Measurements from ENCODE around the gene PADI4.
A peak's percentile ranks its signal among the peaks of the same experiment; 100 is the strongest.

PADI4 gene

GRCh38 chr1:17282836-17283235 lies 25.2 kb upstream of the PADI4 start:
- no peak for DNase-seq (ENCODE audit: low read depth)

GRCh38 chr1:17286646-17287045 lies 21.4 kb upstream of the PADI4 start:
- no peak for DNase-seq (ENCODE audit: low read depth)

GRCh38 chr1:17287130-17287776 lies 20.7 kb upstream of the PADI4 start:
- peak; percentile 94 for DNase-seq (ENCODE audit: low read depth)

GRCh38 chr1:17289721-17290120 lies 18.3 kb upstream of the PADI4 start:
- peak; percentile 78 for DNase-seq (ENCODE audit: low read depth)

- DNase-seq (ENCODE audit: low read depth), result no peak
Measured at GRCh38 chr1:17290553-17290952, 17.4 kb upstream of the PADI4 start.

- no peak for DNase-seq (ENCODE audit: low read depth)
Measured at GRCh38 chr1:17292299-17293160, 15.5 kb upstream of the PADI4 start.

GRCh38 chr1:17293681-17294425 lies 14.1 kb upstream of the PADI4 start:
- no peak for DNase-seq (ENCODE audit: low read depth)

GRCh38 chr1:17295292-17295691 lies 12.7 kb upstream of the PADI4 start:
- DNase-seq (ENCODE audit: low read depth), result no peak

GRCh38 chr1:17296086-17296485 lies 11.9 kb upstream of the PADI4 start:
- DNase-seq (ENCODE audit: low read depth), result no peak

GRCh38 chr1:17297991-17298390 lies 10.0 kb upstream of the PADI4 start:
- DNase-seq (ENCODE audit: low read depth), result no peak

GRCh38 chr1:17301767-17302166 lies 6.2 kb upstream of the PADI4 start:
- DNase-seq (ENCODE audit: low read depth), result no peak

- DNase-seq (ENCODE audit: low read depth), result no peak
Measured at GRCh38 chr1:17304151-17304825, 3.7 kb upstream of the PADI4 start.

GRCh38 chr1:17304826-17305175 lies 3.2 kb upstream of the PADI4 start:
- DNase-seq (ENCODE audit: low read depth), result no peak

- DNase-seq (ENCODE audit: low read depth), result no peak
Measured at GRCh38 chr1:17305576-17306095, 2.4 kb upstream of the PADI4 start.

- DNase-seq (ENCODE audit: low read depth), result peak; percentile 11
Measured at GRCh38 chr1:17306407-17306806, 1.6 kb upstream of the PADI4 start.

- DNase-seq (ENCODE audit: low read depth), result no peak
Measured at GRCh38 chr1:17306921-17307320, 1.1 kb upstream of the PADI4 start.

GRCh38 chr1:17307329-17307728 lies 668 bp upstream of the PADI4 start:
- no peak for DNase-seq (ENCODE audit: low read depth)

- no peak for DNase-seq (ENCODE audit: low read depth)
Measured at GRCh38 chr1:17308593-17308992, 596 bp downstream of the PADI4 start.

- no peak for DNase-seq (ENCODE audit: low read depth)
Measured at GRCh38 chr1:17309426-17310067, 1.6 kb downstream of the PADI4 start.

- no peak for DNase-seq (ENCODE audit: low read depth)
Measured at GRCh38 chr1:17310068-17310640, 2.2 kb downstream of the PADI4 start.

Measured in EH (cell line).